A549 treated with dexamethasone at 1 μM for 4 hours (cell line): ENCODE measurements around the gene LMNA. TPM values are rescaled to one million over a fixed set of nuclear protein-coding genes. Genes with fewer than 3 reads are reported as not detected.

Source experiments
- total RNA-seq: library from RNA; stranded (reverse); fragments of 200-300 nt; extraction: Qiagen RNA extraction; gene quantifications from 5 replicates; pipeline ENCODE4 v1.2.3, GENCODE V29; 2022

LMNA gene
- total RNA-seq, result 607 to 803 TPM (median 745 TPM) in 5 replicates

DNA sequence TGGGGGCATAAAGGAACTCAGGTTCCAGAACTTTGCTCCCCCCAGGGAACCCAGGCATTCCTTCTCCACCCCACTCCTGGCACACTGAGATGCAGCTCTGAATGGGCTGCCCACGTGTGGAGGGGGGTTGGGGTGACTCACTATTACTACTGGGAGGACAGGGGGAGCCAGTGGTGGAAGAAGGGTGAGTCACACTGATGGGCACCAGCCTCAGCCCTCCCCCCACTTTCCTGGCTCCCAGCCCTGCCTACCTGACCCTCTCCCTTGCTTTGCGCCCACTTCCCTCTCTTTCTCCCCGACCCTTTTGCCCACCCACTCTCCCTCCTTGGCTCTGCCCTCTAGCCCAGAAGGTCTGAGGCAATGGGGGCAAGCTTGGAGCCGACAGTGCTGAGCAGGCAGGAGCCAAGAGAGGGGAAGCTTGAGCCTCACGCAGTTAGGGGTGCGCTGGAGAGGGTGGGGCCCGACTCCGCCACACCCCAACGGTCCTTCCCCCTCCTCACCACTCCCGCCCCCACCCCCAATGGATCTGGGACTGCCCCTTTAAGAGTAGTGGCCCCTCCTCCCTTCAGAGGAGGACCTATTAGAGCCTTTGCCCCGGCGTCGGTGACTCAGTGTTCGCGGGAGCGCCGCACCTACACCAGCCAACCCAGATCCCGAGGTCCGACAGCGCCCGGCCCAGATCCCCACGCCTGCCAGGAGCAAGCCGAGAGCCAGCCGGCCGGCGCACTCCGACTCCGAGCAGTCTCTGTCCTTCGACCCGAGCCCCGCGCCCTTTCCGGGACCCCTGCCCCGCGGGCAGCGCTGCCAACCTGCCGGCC lies at the start of gene LMNA:
Gene LMNA (plus strand): TSS at position 611 of the 818 bp plus-strand sequence. CDS start 208 bp downstream, outside the sequence.

DNA sequence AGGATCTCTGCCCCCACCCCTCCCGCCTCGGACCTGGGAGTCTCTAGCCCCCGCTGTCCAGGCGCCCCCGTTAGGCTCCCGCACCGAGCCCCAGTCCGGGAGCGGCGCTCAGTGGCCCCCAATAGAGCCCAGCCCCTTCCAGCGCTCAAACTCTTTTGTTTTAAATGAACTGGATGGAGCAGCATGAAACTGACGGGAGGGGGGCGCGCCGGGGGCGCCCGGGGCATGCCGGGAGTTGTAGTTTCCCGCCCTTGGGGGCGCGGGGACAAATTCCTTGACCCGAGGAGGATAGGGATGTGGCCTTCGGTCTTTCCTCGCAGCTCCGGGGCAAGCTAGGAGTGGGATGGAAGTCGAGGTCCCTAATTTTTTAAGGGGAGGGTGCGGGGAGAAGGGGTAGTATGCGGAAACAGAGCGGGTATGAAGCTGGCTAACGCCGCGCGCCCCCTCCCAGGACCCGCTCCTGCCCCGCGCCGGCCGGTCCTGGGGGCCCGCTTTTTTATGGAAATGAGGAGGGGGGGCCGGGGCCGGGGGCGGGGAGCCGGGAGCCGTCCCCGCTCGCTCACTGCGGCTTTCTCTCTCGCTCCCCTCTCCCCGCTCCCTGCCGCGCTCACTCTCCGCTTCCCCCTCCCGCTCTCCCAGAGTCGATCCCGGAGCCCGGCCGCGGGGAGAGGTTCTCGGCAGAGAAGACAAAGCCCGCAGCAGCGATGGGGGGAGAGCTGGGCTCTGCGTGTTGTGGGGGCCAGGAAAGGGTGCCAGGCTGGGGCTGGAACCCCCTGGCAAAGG lies 32.0 kb upstream of the LMNA start, which contains the start of gene MEX3A:
Gene MEX3A (minus strand): TSS at position 157 of the 783 bp plus-strand sequence. CDS start 467 bp downstream, outside the sequence.

DNA sequence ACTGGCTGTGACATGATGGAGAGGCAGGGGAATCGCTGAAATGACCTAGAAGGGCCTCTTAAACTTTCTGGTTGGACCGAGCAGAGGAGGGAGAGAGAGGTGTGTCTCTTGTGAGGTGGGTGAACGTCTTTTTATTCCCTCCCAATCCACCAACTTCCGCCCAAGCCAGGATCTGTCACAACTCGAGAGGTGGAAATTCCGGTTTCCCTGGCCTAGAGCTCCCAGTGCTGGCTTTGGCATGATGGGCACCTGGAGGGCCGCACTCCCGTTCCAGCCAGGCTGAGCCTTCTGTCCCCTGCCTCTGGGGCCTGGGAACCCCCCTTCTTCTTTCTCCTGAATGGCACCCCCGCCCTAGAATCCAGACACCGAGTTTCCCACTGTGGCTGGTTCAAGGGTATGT lies 38.9 kb downstream of the LMNA start, which contains the start of gene SEMA4A:
Gene SEMA4A (plus strand): TSS at position 224 of the 400 bp plus-strand sequence. CDS start 994 bp downstream, outside the sequence.

Other genes starting within 250 kb of the LMNA start
- gene RIT1, start 203.4 kb upstream of the LMNA start, total RNA-seq, result 19.0 to 23.3 TPM (median 19.9 TPM) in 5 replicates
- gene KHDC4, start 180.3 kb upstream of the LMNA start, total RNA-seq, result 12.2 to 25.9 TPM (median 21.4 TPM) in 5 replicates
- 0.07 TPM in 1 of 5 replicates, not detected in the others for gene RXFP4, start 173.1 kb upstream of the LMNA start, total RNA-seq
- 31.6 to 38.1 TPM (median 34.0 TPM) in 5 replicates for gene ARHGEF2, start 136.2 kb upstream of the LMNA start, total RNA-seq
- gene SSR2, start 93.8 kb upstream of the LMNA start, total RNA-seq, result 247 to 274 TPM (median 264 TPM) in 5 replicates
- 33.9 to 43.6 TPM (median 42.2 TPM) in 5 replicates for gene UBQLN4, start 60.9 kb upstream of the LMNA start, total RNA-seq
- 146 to 167 TPM (median 153 TPM) in 5 replicates for gene LAMTOR2, start 59.9 kb upstream of the LMNA start, total RNA-seq
- gene RAB25, start 53.6 kb upstream of the LMNA start, total RNA-seq, result 0.16 TPM in 1 of 5 replicates, not detected in the others
- gene MEX3A, start 32.2 kb upstream of the LMNA start, total RNA-seq, result 0.76 to 2.6 TPM (median 1.7 TPM) in 5 replicates
- 0.31 to 0.51 TPM (median 0.42 TPM) in 5 replicates for gene SEMA4A, start 38.9 kb downstream of the LMNA start, total RNA-seq
- gene SLC25A44, start 79.4 kb downstream of the LMNA start, total RNA-seq, result 26.3 to 31.0 TPM (median 27.5 TPM) in 5 replicates
- gene PMF1, start 98.3 kb downstream of the LMNA start, total RNA-seq, result 55.3 to 59.8 TPM (median 58.8 TPM) in 5 replicates
- gene BGLAP, start 127.5 kb downstream of the LMNA start, total RNA-seq, result 0.23 to 0.47 TPM (median 0.29 TPM) in 3 of 5 replicates, not detected in the others
- 2.4 to 4.7 TPM (median 2.8 TPM) in 5 replicates for gene PAQR6, start 133.3 kb downstream of the LMNA start, total RNA-seq
- gene SMG5, start 168.1 kb downstream of the LMNA start, total RNA-seq, result 33.2 to 45.5 TPM (median 42.2 TPM) in 5 replicates
- 4.8 to 8.1 TPM (median 7.4 TPM) in 5 replicates for gene TMEM79, start 169.6 kb downstream of the LMNA start, total RNA-seq
- gene GLMP, start 181.0 kb downstream of the LMNA start, total RNA-seq, result 32.2 to 45.8 TPM (median 45.0 TPM) in 5 replicates
- not detected in 5 replicates for gene VHLL, start 184.6 kb downstream of the LMNA start, total RNA-seq
- gene CCT3, start 223.6 kb downstream of the LMNA start, total RNA-seq, result 383 to 409 TPM (median 404 TPM) in 5 replicates
- 2.2 to 3.0 TPM (median 2.5 TPM) in 5 replicates for gene TSACC, start 223.8 kb downstream of the LMNA start, total RNA-seq